Heart left ventricle (tissue), 16 donors: ENCODE results near the gene C1orf159. TPM values are rescaled to one million over a fixed set of nuclear protein-coding genes. Genes with fewer than 3 reads are reported as not detected.

Experiments
- ATAC-seq, 4 donors: fragments of 200-7000 bp; cut with Tn5 transposase; one replicate each; pipeline ENCODE4 v1.9.1; 2020 to 2022; ENCODE audit warnings: moderate library complexity in 4 of 4, mild to moderate bottlenecking in 3 of 4, moderate number of reproducible peaks in 1 of 4
- DNase-seq, 5 donors: peaks; one replicate each; pipeline ENCODE4 v3.0.0-alpha.2; 2020
- H3K27ac ChIP-seq, 12 donors: fragments of 200-600 bp; sonication (generic) in 4 of 12; one replicate each; pipeline versions ENCODE4 v1.5.0 to v1.8.0; 2016 to 2022; ENCODE audit warnings: mild to moderate bottlenecking in 2 of 12
- H3K27me3 ChIP-seq, 9 donors: fragments of 200-600 bp; sonication (generic) in 2 of 9; one replicate each; pipeline versions ENCODE4 v1.5.1 to v1.8.0; 2016 to 2022; ENCODE audit warnings: mild to moderate bottlenecking in 3 of 9
- H3K36me3 ChIP-seq, 9 donors: fragments of 200-600 bp; sonication (generic) in 2 of 9; one replicate each; pipeline versions ENCODE4 v1.5.0 to v1.8.0; 2018 to 2022; ENCODE audit warnings: mild to moderate bottlenecking in 2 of 9
- H3K4me1 ChIP-seq, 12 donors: fragments of 200-600 bp; sonication (generic) in 4 of 12; one replicate each; pipeline versions ENCODE4 v1.5.0 to v1.8.0; 2016 to 2022; ENCODE audit warnings: mild to moderate bottlenecking in 3 of 12
- H3K4me3 ChIP-seq, 12 donors: fragments of 200-600 bp; sonication (generic) in 4 of 12; one replicate each; pipeline versions ENCODE4 v1.5.0 to v1.8.0; 2017 to 2022; ENCODE audit warnings: mild to moderate bottlenecking in 9 of 12, moderate library complexity in 4 of 12
- H3K9me3 ChIP-seq, 12 donors: fragments of 200-600 bp; sonication (generic) in 4 of 12; one replicate each; pipeline versions ENCODE4 v1.5.0 to v1.8.0; 2016 to 2022; ENCODE audit warnings: mild to moderate bottlenecking in 1 of 12
- POLR2A ChIP-seq, 2 donors: fragments of 450-650 bp; IDR thresholded peaks; one replicate each; pipeline ENCODE4 v1.6.1; 2017; ENCODE audit warnings: antibody characterized with exemption in 2 of 2, mild to moderate bottlenecking in 2 of 2, moderate library complexity in 2 of 2
- WGBS, 4 donors: extraction: QIAGEN DNeasy Blood & Tissue Kit in 2 of 4; methylation state at CpG; one replicate each; pipeline versions ENCODE4 v1.1.5 to v1.1.7; 2013 to 2018; 5-methylcytosine and 5-hydroxymethylcytosine counted together
- intact Hi-C, 10 donors: fragments of 100-400 bp; cut with DNase I; formaldehyde crosslinking; loops; one replicate each; pipeline versions ENCODE4 v1.11.1 to v1.14.2; 2022
- polyA plus RNA-seq, 2 donors: library from polyadenylated mRNA; stranded (reverse); fragments of 200-250 nt; gene quantifications; one replicate each; pipeline ENCODE4 v1.2.3, GENCODE V29; 2013
- total RNA-seq, 9 donors: library from RNA; depleted of rRNA in 2 of 9; stranded (reverse); fragments of >200 nt in 2 of 9; fragmentation: NEBNext Ultra II Directional in 3 of 9; extraction: Animal tissue kit (Norgen Biotek cat#: 25700) in 3 of 9; gene quantifications; one replicate each; pipeline versions ENCODE4 v1.1.0 to v1.2.4, GENCODE V29; 2016 to 2023
- TF ChIP-seq, protein P1 (sequence below), 12 donors: fragments of 200-600 bp; sonication (generic) in 4 of 12; IDR thresholded peaks; one replicate each; pipeline versions ENCODE4 v1.5.0 to v1.8.0; 2018 to 2022; ENCODE audit warnings: antibody characterized with exemption in 12 of 12, mild to moderate bottlenecking in 5 of 12
- donor health status: ischemic (EF 13 %, LVEDD 7.1; RV severe dilation, severe dysfunction).
- donor health status: healthy with polysubstance abuse.
- donor health status: DM: no; HTN: yes; CAD: no.
- donor health status: DM: no; HTN: no; CAD: no.
- donor health status: ischemic (EF 25% LVEDD 6.9; RV normal size, moderate dysfunction).
- donor health status: ischemic (EF 25% LVEDD 5.7; RV mildly dilated, moderate dysfunction).
- donor health status: healthy.
- donor health status: DM: yes; HTN: yes; CAD: no.
- donor health status: ischemic (EF 35%, LVEDD 5.7; RV mildly dilated, moderate dysfunction).
- donor health status: nonischemic (EF 11% LVEDD 7.7; RV severe dilation, severe dysfunction).
- donor health status: DM: yes; HTN: yes; CAD: no.
- donor health status: PGD.
- donor health status: ischemic (EF 29% LVEDD 5.4; RV normal size, mild dysfunction).
- donor health status: nonischemic (EF 23%, LVEDD 6.1; RV moderate dilation, normal function).

The C1orf159 gene
- total and polyA plus RNA-seq, 11 donors = 3.7 to 7.2 (median 4.4) TPM

- no peak for ATAC-seq
- Histone ChIP-seq H3K36me3 (peaks cover 0 to 3% (median 0%) of the 10 kb centered on the region in 9 donors), H3K4me3 (no peak overlapping the region), H3K27ac (no peak overlapping the region), H3K27me3 (peaks cover 0 to 4% (median 0%) of the 10 kb centered on the region in 9 donors), H3K9me3 (no peaks in the 10 kb centered on the region), H3K4me1 (peaks cover 0 to 14% (median 12%) of the 10 kb centered on the region in 12 donors)
- DNase-seq = peak in 3 of 5 donors; percentile 5 to 52 (median 22)
- TF ChIP-seq, protein P1, sequence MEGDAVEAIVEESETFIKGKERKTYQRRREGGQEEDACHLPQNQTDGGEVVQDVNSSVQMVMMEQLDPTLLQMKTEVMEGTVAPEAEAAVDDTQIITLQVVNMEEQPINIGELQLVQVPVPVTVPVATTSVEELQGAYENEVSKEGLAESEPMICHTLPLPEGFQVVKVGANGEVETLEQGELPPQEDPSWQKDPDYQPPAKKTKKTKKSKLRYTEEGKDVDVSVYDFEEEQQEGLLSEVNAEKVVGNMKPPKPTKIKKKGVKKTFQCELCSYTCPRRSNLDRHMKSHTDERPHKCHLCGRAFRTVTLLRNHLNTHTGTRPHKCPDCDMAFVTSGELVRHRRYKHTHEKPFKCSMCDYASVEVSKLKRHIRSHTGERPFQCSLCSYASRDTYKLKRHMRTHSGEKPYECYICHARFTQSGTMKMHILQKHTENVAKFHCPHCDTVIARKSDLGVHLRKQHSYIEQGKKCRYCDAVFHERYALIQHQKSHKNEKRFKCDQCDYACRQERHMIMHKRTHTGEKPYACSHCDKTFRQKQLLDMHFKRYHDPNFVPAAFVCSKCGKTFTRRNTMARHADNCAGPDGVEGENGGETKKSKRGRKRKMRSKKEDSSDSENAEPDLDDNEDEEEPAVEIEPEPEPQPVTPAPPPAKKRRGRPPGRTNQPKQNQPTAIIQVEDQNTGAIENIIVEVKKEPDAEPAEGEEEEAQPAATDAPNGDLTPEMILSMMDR (IDR thresholded peaks at IDR 0.05) = no peak
- TF ChIP-seq POLR2A (IDR thresholded peaks at IDR 0.05) = no peak
- intact Hi-C loops = no loop called here
- WGBS, 4 donors = 90 to 94% (median 92%) methylated on average over 32 to 43 of the region's 43 CpGs
These were observed 32.2 kb downstream of the C1orf159 start for GRCh38 chr1:1083416-1084371.

DNA sequence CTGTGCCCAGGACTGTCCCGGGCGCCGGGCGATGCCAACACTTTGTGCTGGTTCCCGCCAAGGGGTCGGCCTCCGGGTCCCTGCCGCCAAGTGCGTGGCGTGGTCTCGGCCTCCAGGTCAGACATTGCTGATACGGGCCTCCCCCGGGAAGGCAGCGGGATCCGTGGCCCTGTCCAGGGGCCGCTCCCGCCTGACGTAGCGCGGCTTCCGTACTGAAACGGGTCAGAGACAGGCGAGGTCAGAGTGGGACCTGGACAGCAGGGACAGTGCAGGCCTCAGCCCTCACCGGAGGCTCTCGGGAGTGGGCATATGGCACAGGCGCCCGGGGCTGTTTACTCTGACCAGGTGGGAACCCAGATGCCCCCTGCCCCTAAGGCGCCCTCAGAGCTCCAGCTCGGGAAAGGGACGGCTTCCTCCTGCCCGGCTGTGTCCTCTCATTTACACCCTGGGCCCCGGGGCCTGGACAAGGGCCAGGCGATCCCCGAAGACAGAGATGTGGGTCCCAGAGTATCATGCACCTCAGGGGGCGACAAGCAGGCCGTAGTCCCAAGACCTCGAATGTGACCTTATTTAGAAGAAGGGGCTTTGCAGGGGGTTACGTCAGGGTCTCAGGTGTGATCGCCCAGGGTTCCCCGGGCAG lies 33.0 kb downstream of the C1orf159 start:
- Histone ChIP-seq H3K27me3 (peaks cover 0 to 4% (median 0%) of the 10 kb centered on the region in 9 donors), H3K4me3 (no peak overlapping the region), H3K4me1 (peaks cover 0 to 14% (median 12%) of the 10 kb centered on the region in 12 donors), H3K9me3 (no peaks in the 10 kb centered on the region), H3K27ac (no peak overlapping the region), H3K36me3 (peaks cover 0 to 3% (median 0%) of the 10 kb centered on the region in 9 donors)
- TF ChIP-seq, protein P1 (IDR thresholded peaks at IDR 0.05) = no peak
- TF ChIP-seq POLR2A (IDR thresholded peaks at IDR 0.05) = no peak
- WGBS, 4 donors = 88 to 93% (median 92%) methylated on average over 15 to 40 of the region's 40 CpGs
- ATAC-seq (no peak), DNase-seq (peak in 3 of 5 donors; percentile 8 to 17 (median 17))
- intact Hi-C loops = no loop called here

GRCh38 chr1:1082239-1082775 lies 33.6 kb downstream of the C1orf159 start:
- no peaks in the 10 kb centered on the region for H3K9me3 ChIP-seq
- H3K27ac ChIP-seq = no peak overlapping the region
- H3K36me3 ChIP-seq = peaks cover 0 to 3% (median 0%) of the 10 kb centered on the region in 9 donors
- DNase-seq (peak in 1 of 5 donors; percentile 64), ATAC-seq (no peak)
- TF ChIP-seq, protein P1 (IDR thresholded peaks at IDR 0.05) = no peak
- 90 to 94% (median 93%) methylated on average over 10 to 27 of the region's 27 CpGs for WGBS, 4 donors
- intact Hi-C loops = no loop called here
- peaks cover 0 to 14% (median 12%) of the 10 kb centered on the region in 12 donors for H3K4me1 ChIP-seq
- peaks cover 0 to 4% (median 0%) of the 10 kb centered on the region in 9 donors for H3K27me3 ChIP-seq
- H3K4me3 ChIP-seq = no peak overlapping the region
